Measurements from ENCODE around the gene TLCD3B.

GRCh38 chr16:30049871-30050270, 18.8 kb upstream of the TLCD3B start:
- no peak for TF ChIP-seq CTCF (IDR thresholded peaks at IDR 0.05)
- no peak for TF ChIP-seq POLR2A (IDR thresholded peaks at IDR 0.05)
